Activated T-cell treated with anti-CD3 and anti-CD28 coated beads for 48 hours (primary cell): ENCODE results near the gene RHBDF2.
A peak's percentile ranks its signal among the peaks of the same experiment; 100 is the strongest.
"Not testable (repeated sequence)": the region's sequence is repeated elsewhere in the genome, so short reads cannot be mapped to it uniquely, and the experiment has no call there.

Experiments used
- DNase-seq: peaks from one replicate; pipeline ENCODE4 v3.0.0-alpha.2; 2020; ENCODE audit warnings: low read depth

Gene RHBDF2

DNA sequence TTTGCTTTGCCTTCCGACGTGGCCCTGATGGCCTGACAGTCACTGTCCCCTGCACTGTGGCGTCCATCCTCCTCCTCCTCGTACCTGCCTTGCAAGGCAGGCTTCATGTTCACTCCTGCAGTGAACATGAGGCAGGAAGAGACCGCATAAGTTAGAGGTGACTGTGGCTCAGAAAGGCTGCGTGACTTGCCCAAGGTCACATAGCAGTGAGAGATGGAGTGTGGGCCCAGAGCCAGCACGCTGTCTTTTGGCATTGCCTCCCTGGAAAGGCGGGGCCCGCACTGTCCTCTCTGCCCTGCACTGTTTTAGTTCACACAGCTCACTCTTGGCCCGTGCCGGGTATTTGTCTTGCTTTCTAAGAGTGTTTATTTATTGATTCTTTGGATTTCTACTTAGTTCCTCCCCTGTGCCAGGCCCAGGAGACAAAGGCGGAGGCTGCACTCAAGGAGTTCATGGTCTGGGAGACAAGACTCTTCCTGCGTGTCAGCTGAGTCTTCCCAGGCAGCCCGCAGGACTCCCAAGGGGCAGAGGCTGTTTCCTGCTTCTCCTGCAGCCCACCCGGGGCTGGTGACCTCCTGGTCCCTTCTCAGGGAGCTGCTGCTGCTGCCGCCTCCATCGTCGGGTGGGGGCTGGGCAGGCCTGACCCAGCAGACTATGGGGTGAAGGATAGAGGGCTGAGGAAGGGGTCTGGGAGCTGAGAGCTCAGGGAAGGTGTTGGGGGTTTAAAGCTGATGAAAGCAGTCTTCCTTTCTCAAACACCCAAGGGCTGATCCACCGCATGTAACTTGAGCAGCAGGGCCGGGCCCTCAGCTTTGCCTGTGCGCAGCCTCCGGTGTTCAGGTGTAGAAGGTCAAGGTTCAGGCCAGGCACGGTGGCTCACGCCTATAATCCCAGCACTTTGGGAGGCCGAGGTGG lies 23.6 kb upstream of the RHBDF2 start:
- no peak for DNase-seq

DNA sequence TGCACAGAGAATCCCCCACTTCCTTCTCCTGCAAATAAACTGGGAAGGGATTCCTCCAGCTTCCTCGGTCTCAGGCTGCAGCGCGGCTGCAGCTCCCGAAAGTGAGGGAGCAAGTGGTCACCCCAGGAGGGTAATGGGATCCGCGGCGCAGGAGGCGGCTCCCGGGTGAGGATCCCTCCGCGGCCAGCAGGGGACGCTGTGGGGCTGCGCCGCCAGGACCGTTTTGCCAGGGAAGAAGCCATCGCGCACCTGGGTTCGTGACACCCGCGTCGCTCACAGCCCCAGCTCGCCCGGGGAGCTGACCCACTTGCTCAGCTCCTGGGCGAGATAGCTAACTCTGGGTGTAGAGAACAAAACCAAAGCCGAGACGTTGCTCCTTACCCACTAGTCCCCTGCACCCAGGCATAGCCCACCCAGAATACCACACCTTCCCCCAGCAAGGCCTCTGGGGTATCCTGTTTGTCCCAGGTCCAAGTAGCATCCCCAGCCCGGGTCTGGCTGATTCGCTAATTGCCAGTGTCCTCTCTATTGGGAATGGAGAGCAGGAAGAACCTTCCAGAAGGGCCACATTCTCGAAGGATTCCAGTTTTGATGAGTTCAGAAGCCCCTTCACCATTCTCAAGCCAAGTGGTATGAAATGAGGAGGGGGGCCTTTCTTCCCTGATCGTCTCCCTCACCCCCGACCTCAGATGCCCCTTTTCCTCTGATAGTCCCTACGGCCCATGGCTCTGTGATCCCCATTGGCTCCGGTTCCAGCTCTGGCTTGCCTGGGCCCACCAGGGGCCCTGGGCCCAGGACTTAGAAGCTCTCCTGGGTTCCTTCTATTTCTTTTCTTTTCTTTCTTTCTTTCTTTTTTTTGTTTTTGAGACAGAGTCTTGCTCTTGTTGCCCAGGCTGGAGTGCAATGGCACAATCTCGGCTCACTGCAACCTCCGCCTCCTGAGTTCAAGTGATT lies 22.1 kb upstream of the RHBDF2 start:
- DNase-seq, result peak; percentile 80

DNA sequence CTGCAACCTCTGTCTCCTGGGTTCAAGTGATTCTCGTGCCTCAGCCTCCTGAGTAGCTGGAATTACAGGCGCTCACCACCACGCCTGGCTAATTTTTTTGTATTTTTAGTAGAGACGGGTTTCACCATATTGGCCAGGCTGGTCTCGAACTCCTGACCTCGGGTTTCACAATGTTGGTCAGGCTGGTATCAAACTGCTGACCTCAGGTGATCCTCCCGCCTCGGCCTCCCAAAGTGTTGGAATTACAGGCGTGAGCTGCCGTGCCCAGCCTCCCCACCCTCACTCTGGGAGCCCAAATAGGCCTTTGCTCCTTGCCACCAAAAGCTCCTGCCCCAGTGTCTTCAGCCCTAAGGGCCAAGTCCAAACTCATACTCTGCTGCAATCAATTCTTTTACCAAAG lies 20.5 kb upstream of the RHBDF2 start:
- DNase-seq, result not testable (repeated sequence)

DNA sequence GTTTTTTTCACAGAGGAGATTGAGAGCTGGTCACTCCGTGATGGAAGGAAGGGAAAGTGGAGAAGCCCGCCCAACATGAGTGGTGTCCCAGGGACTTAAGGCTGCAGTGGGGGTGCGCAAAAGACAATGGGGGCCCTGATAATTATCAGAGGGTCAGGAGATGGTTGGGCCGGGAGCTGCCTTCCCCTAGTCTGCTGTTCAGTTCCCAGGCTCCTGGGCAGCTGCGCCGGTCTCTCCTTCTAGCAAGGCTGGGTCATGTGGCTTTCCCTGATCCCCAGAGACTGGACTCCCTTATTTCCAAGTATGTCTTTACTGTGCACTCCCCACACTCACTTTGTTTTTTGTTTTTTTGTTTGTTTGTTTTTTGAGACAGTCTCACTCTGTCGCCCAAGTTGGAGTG lies 20.0 kb upstream of the RHBDF2 start:
- DNase-seq, result no peak

DNA sequence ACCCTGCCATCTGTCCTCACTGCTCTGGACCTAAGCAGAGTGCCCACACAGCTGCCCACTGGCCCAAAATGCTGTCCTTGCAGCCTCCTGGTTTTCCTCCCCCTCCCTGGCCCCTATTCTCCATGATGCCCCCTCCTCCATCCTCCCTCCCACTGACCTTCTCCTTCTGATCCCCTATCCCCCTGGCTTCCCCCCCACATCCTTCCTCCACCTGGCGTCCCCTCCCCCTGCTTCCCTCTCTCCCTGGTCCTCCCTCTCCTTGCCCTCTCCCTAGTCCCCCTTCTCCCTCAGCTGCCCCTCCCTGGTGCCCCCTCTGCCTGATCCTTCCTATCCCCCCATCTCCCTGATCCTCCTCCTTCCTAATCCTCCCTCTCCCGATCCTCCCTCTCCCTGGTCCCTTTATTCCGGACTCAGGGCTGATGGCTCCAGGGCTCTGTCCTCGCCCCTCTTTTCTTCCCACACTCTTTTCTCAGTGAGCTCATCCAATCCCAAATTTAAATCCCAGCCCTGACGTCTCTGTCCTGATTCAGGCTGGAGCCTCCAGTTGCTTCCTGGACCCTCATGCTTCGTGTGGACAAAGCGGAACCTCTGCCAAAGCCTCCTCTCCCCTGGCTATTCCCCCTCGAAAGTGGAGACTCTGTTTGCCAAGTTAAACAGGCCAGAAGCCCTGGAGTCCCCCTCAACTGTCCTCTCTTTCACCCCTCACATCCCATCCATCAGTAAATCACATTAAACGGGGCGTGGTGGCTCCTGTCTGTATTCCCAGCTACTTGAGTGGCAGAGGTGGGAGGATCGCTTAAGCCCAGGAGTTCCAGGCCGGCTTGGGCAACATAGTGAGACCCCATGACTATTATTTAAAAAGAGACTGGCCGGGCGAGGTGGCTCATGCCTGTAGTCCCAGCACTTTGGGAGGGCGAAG lies 18.1 kb upstream of the RHBDF2 start:
- no peak for DNase-seq

DNA sequence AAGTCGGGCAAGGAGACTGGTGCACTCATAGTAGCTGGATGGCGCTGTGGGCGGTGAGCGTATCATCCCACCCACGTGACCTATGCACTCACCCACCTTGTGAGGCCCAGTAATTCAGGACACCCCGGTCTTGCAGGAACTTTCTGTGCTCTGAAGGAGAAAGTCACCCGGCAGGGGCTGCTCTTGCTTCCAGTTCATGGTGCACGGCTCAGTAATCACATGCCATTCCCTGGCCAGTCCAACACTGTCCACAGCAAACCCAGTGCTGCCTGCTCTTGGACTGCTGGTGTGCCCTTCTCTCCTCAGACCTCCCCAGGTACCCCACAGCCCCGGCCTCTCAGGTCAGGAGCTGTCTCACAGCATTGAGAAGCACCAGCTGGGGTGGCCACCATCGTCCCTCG lies 16.4 kb upstream of the RHBDF2 start:
- no peak for DNase-seq

DNA sequence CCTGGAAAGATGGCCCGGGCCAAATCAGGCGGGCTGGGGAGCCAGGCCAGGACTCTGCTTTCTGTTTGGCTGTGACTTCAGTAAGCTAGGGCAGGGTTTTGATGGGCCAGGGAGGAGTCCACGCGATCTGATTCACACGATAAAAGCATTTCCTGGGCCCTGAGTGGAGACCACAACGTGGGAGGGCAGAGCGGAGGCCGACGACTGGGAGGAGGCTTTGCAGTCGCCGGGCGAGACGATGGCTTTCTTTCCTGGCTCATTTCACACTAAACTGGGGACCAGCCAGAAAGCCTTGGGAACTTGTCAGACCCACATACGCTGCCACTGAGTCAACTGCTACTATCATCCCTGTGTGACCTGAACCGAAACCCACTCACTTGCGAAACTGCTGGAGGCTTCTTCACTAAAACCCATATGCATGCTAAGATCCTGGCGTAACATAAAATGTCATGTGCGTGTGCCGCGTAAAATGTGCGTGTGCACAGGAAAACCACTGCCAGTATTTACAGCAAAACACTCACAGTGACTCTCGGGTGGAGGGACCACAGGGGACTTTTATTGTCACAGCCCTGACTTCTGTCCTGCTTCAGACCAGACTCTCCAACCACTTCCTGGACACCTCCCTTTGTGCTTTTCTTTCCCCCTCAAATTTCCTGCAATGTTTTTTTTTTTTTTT lies 14.2 kb upstream of the RHBDF2 start:
- DNase-seq, result peak; percentile 83

DNA sequence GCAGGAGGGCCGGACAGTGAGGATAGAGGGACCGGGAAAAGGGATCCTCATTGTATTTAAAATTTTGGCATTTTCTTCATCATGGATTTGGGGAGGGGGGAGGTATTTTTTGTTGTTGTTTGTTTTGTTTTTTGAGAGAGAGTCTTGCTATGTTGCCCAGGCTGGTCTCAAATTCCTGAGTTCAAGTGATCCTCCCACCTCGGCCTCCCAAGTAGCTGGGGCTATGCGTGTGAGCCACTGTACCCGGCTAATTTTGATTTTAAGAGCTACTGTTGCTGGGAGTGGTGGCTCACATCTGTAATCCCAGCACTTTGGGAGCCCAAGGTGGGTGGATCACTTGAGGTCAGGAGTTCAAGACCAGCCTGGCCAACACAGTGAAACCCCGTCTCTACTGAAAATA lies 13.1 kb upstream of the RHBDF2 start:
- not testable (repeated sequence) for DNase-seq

DNA sequence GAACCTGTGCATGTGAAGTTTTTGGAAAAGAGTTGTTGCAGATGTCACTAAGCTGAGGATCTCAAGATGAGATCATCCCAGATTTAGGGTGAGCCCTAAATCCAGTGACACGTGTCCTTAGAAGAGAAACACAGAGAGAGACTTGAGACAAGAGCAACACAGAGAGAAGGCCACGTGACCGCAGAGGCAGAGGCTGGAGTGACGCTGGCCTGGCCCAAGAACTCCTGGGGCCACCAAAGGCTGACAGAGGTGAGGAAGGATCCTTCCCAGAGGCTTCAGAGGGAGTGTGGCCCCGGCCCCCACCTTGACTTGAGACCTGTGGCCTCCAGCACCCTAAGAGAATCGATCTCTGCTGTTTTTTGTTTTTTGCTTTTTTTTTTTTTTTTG lies 12.1 kb upstream of the RHBDF2 start:
- no peak for DNase-seq

DNA sequence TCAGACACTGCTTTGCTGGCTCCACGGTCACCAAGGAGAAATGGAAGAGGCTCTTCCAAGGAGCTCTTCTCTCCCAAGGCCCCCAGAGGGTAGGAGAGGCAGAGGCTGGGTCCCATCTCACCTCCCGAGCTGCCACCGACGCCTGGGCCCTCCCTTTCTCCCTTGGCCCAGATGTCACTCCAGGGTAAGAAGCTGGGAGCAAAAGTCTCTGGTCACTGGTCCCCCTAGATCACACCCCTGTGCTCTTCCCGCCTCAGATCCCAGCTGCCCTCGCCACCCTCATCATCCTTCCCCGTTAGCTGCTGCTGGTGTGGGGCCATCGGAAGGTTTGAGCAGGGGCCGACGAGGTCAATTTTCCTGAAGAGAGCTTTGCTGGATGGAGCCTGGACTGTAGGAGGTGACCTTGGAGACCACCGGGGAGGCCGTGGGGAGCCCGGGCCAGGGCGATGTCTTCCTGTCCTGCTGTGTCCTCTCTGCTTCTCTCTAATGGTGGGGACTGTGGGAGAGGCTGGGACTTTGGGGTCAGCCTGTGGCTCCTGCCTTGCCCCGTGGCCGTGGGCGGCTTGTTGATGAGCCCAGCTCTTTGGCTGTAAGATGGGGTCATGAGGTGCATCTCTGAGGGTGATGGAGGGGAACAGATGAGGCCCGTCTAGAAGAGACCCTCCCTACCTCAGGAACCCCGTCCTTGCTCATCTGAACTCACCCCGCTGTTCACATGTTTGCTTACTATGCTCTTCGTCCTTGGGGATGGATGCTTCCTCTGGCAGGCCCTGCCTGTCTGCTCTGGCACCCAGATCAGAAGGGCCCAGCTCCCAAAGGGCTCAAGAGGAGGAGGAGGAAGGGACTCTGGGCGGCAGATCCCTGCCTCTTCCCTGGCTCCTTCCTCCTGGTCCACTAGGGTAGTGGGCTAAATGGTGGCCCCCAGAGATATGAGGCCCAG lies 11.4 kb upstream of the RHBDF2 start:
- no peak for DNase-seq

DNA sequence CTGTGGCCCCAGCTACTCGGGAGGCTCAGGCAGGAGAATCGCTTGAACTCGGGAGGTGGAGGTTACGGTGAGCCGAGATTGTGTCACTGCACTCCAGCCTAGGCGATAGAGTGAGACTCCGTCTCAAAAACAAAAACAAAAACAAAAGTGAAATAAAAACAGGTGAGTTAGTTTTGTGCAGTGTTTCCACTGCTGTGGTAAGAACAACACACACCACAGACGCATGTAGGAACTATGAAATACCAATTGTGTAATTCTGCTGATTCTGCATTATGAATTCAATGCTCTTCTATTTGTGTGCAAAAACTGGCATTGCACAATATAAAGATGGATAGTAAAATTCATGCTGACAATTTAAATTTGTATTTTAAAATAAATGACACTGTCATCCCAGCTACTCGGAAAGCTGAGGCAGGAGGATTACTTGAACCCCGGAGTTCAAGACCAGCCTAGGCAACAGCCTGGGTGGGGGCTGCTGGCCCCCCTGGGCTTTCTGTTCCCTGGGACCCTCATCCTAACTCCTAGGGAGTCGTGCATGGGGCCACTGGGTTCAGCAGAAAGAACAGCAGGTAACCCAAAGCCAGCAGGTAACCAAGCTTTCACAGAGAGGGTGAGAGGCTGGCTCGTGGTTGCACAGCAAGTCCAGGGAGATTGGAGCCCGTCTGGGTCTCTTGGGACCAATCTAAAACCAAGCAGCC lies 10.6 kb upstream of the RHBDF2 start:
- DNase-seq, result no peak

DNA sequence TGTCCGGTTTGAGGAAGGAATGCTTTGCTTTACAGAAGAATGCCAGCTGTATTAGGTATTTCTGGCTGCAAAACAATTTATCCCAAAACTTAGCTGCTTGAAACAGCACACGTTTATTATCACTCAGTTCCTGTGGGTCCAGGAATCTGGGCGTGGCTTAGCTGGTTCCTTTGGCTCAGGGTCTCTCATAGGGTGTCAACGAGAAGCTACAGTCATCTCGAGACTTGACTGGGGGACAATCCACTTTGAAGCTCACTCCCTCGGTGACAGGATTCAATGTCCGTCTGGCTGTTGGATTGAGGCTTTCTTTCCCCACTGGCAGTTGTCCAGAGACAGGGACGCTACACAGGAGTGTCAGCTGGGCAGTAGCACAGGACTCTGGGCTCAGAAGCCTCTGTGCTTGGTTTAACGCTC lies 9.6 kb upstream of the RHBDF2 start:
- DNase-seq, result no peak

DNA sequence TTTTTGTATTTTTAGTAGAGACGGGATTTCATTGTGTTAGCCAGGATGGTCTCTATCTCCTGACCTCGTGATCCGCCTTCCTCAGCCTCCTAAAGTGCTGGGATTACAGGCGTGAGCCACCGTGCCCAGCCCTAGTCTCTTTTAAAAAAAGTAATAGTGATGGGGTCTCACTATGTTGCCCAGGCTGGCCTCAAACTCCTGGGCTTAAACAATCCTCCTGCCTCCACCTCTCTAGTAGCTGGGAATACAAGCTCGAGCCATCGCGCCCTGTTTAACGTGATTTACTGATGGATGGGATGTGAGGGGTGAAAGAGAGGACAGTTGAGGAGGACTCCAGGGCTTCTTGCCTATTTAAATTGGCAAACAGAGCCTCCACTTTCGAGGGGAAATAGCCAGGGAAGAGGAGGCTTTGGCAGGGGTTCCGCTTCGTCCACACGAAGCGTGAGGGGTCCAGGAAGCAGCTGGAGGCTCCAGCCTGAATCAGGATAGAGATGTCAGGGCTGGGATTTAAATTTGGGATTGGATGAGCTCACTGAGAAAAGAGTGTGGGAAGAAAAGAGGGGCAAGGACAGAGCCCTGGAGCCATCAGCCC lies 7.3 kb upstream of the RHBDF2 start:
- DNase-seq, result not testable (repeated sequence)

DNA sequence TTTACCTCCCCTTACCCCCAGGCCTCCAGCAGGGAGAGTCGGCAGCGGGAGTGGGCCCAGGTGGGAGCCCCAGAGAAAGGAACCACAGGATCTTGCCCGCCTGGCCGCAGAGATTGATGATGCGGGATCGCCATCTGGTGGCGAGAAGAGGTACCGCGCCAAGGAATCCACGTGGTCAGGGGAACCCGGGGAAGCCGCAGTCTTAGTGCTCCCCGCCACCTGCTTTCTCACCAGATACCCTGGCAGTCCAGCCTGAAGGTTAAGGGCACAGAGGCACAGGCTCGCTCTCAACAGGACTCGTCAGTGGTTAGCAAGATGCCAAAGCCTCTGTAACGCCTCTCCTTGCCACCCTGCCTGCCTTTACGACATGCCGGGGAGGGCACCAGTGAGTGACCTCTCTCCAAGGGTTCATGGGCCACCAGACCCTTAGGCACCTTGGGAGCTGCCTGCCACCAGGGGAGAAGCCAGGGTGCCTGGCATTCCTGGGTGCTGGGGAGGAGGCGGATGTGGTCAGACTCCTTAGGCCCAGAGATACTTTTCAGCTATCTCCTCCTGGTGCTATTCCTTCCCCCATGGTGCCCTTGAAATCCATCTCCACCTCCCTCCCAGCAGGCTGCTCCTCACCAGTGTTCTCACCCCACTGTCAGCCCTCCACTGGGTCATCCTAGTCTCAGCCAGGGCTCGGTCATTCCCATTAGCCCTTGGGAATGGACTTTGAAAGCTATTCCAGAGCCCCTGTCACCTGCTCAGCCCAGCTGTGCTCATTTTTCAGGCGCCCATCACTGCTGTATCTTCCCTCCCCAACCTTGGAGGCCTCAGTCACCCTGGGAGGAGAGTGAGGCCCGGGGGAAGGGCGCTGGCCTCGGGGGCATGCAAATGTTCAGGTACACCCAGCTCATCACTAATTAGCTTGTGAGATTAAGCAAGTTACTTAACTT lies 5.5 kb upstream of the RHBDF2 start:
- DNase-seq, result peak; percentile 85

DNA sequence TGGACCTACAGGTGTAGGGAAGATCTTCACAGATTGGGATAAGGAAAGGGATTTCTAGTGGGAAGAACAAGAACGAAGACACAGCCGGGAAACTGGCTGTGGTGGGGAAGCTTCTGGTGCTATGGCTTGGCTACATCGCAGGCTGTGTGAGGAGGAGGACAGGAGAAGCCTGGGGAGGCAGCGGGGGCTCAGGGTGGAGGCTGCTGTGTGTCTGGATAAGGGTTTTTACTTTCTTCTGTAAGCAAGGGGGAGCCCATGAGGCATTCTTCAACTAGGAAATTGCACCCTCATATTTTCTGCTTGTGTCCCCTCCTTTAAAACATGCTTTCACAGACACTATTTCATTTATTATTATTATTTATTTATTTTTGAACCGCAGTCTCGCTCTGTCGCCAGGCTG lies 2.9 kb upstream of the RHBDF2 start:
- DNase-seq, result no peak

DNA sequence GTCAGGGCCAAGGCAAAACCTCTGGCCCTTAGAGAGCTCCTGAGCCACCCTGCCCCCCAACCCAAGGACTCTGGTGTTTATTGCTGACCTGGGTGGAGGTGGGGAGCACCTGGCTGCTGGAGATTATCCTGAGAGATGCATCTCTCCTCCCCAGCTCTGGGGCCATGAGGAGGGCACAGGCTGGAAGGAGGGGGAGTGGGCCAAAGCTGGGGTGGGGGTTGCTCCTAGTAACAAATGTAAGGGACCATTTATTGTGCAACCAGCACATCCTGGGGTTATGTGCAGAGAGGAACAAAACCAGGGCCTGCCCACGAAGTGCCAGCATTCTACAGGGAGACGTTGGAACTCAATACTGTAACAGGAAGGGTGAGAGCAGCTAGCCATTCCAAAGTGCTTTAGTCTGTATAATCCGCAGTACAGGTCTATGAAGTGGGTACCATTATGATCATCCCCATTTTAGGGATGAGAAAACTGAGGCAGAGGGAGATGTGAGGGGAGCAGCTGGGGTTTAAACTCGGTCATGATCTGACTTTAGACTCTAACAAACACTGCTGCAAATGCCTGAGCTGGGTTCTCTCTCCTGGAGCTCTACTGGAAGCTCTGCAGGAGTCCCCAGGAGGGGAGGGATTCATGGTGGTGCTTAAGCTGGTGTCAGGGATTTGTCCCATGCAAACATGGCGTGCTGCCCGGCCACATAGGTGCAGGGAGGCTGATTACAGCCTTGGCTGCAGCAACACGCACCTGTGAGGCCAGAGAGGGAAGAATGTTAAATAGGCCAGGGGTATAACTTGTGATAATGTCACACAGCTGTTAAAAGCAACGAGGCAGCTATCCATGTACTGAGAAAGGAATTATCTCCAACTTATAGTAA lies 1.4 kb upstream of the RHBDF2 start:
- no peak for DNase-seq

DNA sequence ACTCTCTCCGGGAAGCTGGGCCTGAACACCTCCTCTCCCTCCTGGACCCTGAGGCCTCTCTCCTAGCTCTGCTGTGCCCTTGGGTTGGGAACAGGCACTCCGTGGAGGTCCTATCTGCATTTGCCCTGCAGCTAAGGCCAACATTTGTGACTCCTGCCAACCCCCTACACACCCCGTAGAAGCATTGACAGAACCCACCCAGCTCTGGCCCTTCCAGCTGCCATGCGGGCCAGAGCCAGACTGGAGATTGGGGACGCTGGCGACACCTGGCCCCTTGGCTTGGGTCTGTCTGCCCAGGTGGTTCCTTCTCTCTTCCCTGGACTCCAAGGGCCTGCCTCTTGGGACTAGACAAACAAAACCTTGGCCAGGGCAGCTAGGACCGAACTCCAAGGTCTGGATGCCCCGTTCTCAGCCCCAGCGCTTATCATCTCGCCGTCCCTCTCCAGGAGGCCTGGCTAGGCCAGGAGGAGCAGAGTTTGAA lies 644 bp upstream of the RHBDF2 start:
- DNase-seq, result no peak
